ENCODE data around the gene SPATA20.

The SPATA20 gene

DNA sequence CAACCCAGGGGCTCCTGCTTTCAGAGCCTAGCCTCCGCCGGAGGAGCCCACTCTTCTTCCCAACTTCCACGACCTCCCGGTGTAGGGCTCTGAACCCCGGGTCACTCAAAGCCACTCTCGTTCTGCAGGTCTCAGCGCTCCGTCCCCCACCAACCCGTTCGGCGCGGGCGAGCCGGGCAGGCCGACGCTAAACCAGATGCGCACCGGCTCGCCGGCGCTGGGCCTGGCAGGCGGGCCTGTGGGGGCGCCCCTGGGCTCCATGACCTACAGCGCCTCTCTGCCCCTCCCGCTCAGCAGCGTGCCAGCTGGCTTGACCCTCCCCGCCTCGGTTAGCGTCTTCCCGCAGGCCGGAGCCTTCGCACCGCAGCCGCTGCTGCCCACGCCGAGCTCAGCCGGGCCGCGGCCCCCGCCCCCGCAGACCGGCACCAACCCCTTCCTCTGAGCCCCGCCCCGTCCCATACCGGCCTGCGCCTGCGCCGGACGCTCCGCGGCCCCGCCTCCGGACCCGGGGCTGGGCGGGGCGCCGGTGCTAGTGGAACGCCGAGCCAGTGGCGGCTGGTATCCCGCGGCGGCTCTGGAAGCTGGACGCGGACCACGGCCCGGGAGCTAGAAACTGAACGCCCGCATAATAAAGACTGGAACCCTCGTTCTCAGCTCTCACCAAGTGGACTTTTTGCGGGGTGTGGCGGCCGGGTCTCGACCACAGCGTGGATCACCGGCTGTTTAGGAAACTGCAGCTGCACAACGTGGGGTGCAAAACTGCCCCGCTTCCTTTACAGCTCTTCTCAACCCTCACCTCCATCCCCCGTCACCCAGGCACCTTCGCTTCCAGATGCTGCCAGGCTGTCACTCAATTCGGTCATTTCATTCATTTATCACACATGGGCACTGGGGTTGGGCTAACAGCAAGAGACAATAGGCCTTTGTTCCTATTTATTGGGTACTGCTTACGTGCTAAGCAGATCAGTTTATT is 5.0 kb upstream of the SPATA20 start:
- peak overlapping the region; percentile 60; the same call in 1 of the 2 replicates for H3K27ac ChIP-seq (ENCODE audit: low read depth, low read length)

DNA sequence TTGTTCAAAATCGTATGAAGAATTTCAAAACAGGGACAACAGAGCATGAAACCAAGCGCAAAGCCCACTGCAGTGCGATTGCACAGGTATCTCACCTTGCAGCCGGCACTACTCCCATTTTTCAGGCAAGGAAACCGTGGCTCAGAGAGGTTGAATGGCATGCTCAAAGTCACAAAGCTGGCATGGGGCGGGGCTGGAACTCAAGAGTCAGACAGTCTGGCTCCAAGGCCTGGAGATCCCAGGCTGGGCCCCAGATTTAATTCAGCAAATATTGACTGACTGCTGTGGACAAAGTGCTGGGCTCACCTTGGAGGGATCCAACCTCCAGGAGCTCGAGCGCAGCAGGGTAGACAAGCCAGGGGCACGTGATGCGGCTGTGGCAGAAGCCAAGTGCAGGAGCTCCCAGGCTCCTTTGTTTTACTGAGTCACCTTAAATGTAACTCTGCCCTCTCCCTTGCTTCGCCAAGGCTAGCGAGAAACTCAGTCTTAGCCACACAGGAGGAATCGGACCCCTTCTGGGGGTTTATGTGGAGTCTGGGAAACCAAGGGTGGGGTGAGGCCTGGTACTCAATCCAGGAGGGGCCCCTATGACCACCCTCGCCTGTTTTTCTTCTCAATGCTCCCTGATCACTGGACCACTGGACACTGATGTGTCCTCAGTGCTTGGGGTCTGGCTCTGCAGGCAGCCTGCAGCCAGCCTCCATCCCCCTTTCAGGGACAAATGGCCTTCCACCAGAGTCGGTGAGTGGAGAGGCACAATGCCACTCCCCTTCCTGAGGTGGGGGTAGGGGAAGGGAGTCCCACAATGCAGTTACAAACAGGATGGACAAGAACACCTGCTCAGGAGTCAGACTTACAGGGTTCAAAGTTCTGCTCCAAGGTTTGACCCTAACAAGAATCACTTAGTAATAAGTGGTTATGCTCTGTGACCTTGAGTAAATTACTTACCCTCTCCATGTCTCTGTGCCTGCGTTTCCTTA is 3.9 kb upstream of the SPATA20 start:
- Histone ChIP-seq H3K9ac (ENCODE audit: low read depth, low read length) (peak overlapping the region; percentile 62), H3K27me3 (ENCODE audit: insufficient read depth, low read length) (peaks cover 10% of the 10 kb centered on the region), H3K4me3 (ENCODE audit: low read length) (peak overlapping the region; percentile 85), H3K9me3 (ENCODE audit: insufficient read depth, low read depth, low read length) (no peaks in the 10 kb centered on the region), H3K36me3 (ENCODE audit: insufficient read depth, low read length) (no peaks in the 10 kb centered on the region), H3K27ac (ENCODE audit: low read depth, low read length) (no peak overlapping the region), H3K4me1 (ENCODE audit: insufficient read depth, low read length) (peaks cover 12% of the 10 kb centered on the region)
- WGBS: 86% methylated on average over 16 of the region's 16 CpGs

More for the DNA sequence above, 5.0 kb upstream of the SPATA20 start:
- Histone ChIP-seq H3K4me3 (ENCODE audit: low read length) (peak overlapping the region; percentile 85), H3K27me3 (ENCODE audit: insufficient read depth, low read length) (peaks cover 10% of the 10 kb centered on the region), H3K36me3 (ENCODE audit: insufficient read depth, low read length) (no peaks in the 10 kb centered on the region), H3K9me3 (ENCODE audit: insufficient read depth, low read depth, low read length) (no peaks in the 10 kb centered on the region), H3K4me1 (ENCODE audit: insufficient read depth, low read length) (peaks cover 7% of the 10 kb centered on the region; the same call in 1 of the 2 replicates), H3K9ac (ENCODE audit: low read depth, low read length) (peak overlapping the region; percentile 62)
- WGBS: 3% methylated on average over 82 of the region's 82 CpGs

DNA sequence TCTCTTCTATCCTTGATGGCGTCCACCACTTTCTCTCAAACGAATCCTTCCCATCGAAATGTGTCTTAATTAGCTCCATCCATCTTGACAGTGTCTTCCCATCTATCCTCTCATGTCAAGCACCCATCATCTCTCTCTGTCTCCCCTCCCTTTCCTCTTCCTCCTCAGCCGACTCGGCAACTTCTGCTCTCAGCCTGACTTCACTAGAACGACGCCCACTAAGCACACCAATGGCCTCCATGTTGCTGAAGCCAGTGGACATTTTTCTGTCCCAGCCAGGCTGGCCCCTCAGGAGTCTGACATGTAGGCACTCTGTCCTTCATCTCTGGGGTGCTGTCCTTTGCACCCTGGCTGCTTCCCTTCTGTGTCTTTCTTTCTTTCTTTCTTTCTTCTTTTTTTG is 2.5 kb upstream of the SPATA20 start:
- Histone ChIP-seq H3K36me3 (ENCODE audit: insufficient read depth, low read length) (no peaks in the 10 kb centered on the region), H3K27me3 (ENCODE audit: insufficient read depth, low read length) (peaks cover 10% of the 10 kb centered on the region), H3K9me3 (ENCODE audit: insufficient read depth, low read depth, low read length) (no peaks in the 10 kb centered on the region), H3K9ac (ENCODE audit: low read depth, low read length) (no peak overlapping the region), H3K4me1 (ENCODE audit: insufficient read depth, low read length) (peaks cover 12% of the 10 kb centered on the region), H3K27ac (ENCODE audit: low read depth, low read length) (no peak overlapping the region), H3K4me3 (ENCODE audit: low read length) (no peak overlapping the region)
- WGBS: 88% methylated on average over 7 of the region's 7 CpGs

DNA sequence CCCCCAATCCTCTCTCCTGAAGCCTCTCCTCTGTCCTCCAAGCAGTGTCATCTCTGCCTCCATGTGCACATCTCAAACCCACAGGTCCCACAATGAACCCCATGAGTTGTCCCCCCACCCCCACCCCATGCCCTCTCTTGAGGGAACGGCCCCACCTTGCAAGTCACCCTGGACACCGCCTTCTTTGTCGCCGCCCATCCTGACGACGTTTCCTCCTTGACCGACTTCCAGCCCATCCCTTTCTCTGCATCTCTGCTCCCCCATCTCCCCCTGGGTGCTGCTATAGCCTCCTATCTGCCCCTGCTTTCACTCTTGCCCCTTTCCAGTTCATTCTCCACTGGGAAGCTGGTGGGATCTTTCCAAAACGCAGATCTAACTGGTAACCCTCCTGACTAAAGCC is 1.7 kb upstream of the SPATA20 start:
- H3K4me3 ChIP-seq (ENCODE audit: low read length): no peak overlapping the region
- H3K9ac ChIP-seq (ENCODE audit: low read depth, low read length): no peak overlapping the region
- 72% methylated on average over 8 of the region's 8 CpGs for WGBS
- no peaks in the 10 kb centered on the region for H3K36me3 ChIP-seq (ENCODE audit: insufficient read depth, low read length)
- no peaks in the 10 kb centered on the region for H3K9me3 ChIP-seq (ENCODE audit: insufficient read depth, low read depth, low read length)
- H3K27ac ChIP-seq (ENCODE audit: low read depth, low read length): no peak overlapping the region
- H3K4me1 ChIP-seq (ENCODE audit: insufficient read depth, low read length): peaks cover 12% of the 10 kb centered on the region
- H3K27me3 ChIP-seq (ENCODE audit: insufficient read depth, low read length): peaks cover 10% of the 10 kb centered on the region

GRCh38 chr17:50546701-50547034 is 306 bp upstream of the SPATA20 start:
- Histone ChIP-seq H3K9ac (ENCODE audit: low read depth, low read length) (no peak overlapping the region), H3K9me3 (ENCODE audit: insufficient read depth, low read depth, low read length) (no peaks in the 10 kb centered on the region), H3K4me3 (ENCODE audit: low read length) (peak overlapping the region; percentile 65; the same call in 1 of the 2 replicates), H3K27ac (ENCODE audit: low read depth, low read length) (no peak overlapping the region), H3K27me3 (ENCODE audit: insufficient read depth, low read length) (peaks cover under 1% of the 10 kb centered on the region), H3K36me3 (ENCODE audit: insufficient read depth, low read length) (no peaks in the 10 kb centered on the region), H3K4me1 (ENCODE audit: insufficient read depth, low read length) (peaks cover 12% of the 10 kb centered on the region)
- 66% methylated on average over 4 of the region's 4 CpGs for WGBS

DNA sequence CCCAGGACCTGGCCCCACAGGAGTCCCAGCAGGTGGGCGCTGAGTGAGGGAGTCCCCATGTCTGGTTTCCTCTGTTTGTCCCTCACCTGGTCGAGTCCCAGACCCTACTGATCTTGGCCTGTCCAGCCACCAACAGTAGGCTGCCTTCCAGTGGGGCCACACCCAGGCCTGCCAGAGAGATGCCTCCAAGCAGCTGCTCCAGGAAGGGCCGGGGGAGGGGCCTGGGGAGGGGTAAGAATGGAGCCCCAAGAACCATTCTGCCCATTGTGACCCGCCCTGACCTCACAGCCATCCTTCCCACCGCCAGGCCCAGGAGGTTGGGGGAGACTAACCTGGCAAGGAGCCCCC is 736 bp downstream of the SPATA20 start:
- H3K36me3 ChIP-seq (ENCODE audit: insufficient read depth, low read length): no peaks in the 10 kb centered on the region
- no peak overlapping the region for H3K27ac ChIP-seq (ENCODE audit: low read depth, low read length)
- no peaks in the 10 kb centered on the region for H3K27me3 ChIP-seq (ENCODE audit: insufficient read depth, low read length)
- H3K4me3 ChIP-seq (ENCODE audit: low read length): peak overlapping the region; percentile 65
- 82% methylated on average over 4 of the region's 5 CpGs for WGBS
- H3K4me1 ChIP-seq (ENCODE audit: insufficient read depth, low read length): peaks cover 7% of the 10 kb centered on the region
- H3K9me3 ChIP-seq (ENCODE audit: insufficient read depth, low read depth, low read length): no peaks in the 10 kb centered on the region
- H3K9ac ChIP-seq (ENCODE audit: low read depth, low read length): peak overlapping the region; percentile 83; the same call in 1 of the 2 replicates

- H3K27ac ChIP-seq (ENCODE audit: low read depth, low read length): no peak overlapping the region
- 91% methylated on average over 18 of the region's 18 CpGs for WGBS
- no peaks in the 10 kb centered on the region for H3K9me3 ChIP-seq (ENCODE audit: insufficient read depth, low read depth, low read length)
- H3K4me1 ChIP-seq (ENCODE audit: insufficient read depth, low read length): peaks cover 5% of the 10 kb centered on the region
- H3K36me3 ChIP-seq (ENCODE audit: insufficient read depth, low read length): no peaks in the 10 kb centered on the region
- H3K9ac ChIP-seq (ENCODE audit: low read depth, low read length): no peak overlapping the region
- H3K4me3 ChIP-seq (ENCODE audit: low read length): no peak overlapping the region
- H3K27me3 ChIP-seq (ENCODE audit: insufficient read depth, low read length): no peaks in the 10 kb centered on the region
Observed at GRCh38 chr17:50548831-50549230, 1.9 kb downstream of the SPATA20 start.

DNA sequence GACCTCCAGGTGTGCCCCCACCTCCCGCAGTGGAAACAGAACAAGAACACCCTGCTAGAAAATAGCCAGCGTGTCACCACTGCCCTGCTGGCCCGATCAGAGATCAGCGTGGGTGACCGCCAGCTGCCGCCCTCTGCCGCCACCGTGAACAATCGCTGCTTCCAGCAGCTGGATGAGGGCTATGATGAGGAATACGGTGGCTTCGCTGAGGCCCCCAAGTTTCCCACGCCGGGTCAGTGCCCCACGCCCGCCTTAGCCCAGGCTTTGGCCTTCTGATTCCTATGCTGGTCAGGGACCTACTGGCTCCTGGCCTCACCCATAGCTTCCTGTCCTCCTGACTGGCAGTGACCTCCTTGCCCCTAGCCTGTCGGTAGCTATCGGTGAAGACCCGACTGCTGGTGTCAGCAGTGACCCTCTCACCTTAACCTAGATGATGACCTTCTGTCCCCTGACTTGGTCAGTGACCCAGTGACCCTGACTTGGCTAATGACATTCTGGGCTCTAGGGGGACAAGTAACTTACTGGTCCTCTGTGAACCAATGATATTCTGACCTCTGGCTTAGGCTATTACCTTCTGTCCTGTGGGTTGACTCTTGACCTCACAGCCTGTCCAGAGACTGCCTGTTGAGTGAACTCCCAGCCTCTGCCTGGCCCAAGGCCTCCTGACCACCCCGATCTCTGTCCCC is 2.4 kb downstream of the SPATA20 start:
- H3K27ac ChIP-seq (ENCODE audit: low read depth, low read length): no peak overlapping the region
- H3K9ac ChIP-seq (ENCODE audit: low read depth, low read length): no peak overlapping the region
- 93% methylated on average over 19 of the region's 19 CpGs for WGBS
- H3K27me3 ChIP-seq (ENCODE audit: insufficient read depth, low read length): no peaks in the 10 kb centered on the region
- no peak overlapping the region for H3K4me3 ChIP-seq (ENCODE audit: low read length)
- H3K9me3 ChIP-seq (ENCODE audit: insufficient read depth, low read depth, low read length): no peaks in the 10 kb centered on the region
- H3K4me1 ChIP-seq (ENCODE audit: insufficient read depth, low read length): peaks cover 5% of the 10 kb centered on the region
- H3K36me3 ChIP-seq (ENCODE audit: insufficient read depth, low read length): no peaks in the 10 kb centered on the region

- H3K4me1 ChIP-seq (ENCODE audit: insufficient read depth, low read length): peaks cover 5% of the 10 kb centered on the region
- 92% methylated on average over 11 of the region's 11 CpGs for WGBS
- H3K36me3 ChIP-seq (ENCODE audit: insufficient read depth, low read length): no peaks in the 10 kb centered on the region
- no peak overlapping the region for H3K4me3 ChIP-seq (ENCODE audit: low read length)
- H3K27ac ChIP-seq (ENCODE audit: low read depth, low read length): no peak overlapping the region
- no peaks in the 10 kb centered on the region for H3K9me3 ChIP-seq (ENCODE audit: insufficient read depth, low read depth, low read length)
- no peaks in the 10 kb centered on the region for H3K27me3 ChIP-seq (ENCODE audit: insufficient read depth, low read length)
- H3K9ac ChIP-seq (ENCODE audit: low read depth, low read length): no peak overlapping the region
Observed at GRCh38 chr17:50549969-50550368, 3.0 kb downstream of the SPATA20 start.

DNA sequence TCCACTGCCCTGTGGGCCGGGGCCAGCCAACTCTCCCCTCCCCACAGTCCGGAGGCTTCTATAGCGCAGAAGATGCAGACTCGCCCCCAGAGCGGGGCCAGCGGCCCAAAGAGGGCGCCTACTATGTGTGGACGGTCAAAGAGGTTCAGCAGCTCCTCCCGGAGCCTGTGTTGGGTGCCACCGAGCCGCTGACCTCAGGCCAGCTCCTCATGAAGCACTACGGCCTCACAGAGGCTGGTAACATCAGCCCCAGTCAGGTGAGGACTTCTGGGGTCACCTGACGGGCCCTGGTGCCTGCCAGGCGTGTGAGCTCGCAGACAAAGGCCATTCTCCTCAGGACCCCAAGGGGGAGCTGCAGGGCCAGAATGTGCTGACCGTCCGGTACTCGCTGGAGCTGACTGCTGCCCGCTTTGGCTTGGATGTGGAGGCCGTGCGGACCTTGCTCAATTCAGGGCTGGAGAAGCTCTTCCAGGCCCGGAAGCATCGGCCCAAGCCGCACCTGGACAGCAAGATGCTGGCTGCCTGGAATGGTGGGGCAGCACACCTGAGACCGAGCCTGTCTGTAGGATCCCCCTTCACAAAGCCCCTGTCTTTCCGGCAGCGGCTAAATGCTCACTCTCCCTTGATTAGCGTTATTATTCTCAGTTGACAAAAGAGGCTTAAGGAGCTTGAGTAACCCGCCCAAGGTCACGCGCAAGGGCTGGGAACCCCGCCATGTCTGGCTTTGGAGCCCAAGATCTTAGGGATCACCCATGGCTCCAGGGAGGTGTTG is 3.9 kb downstream of the SPATA20 start:
- no peak overlapping the region for H3K27ac ChIP-seq (ENCODE audit: low read depth, low read length)
- no peak overlapping the region for H3K4me3 ChIP-seq (ENCODE audit: low read length)
- no peak overlapping the region for H3K9ac ChIP-seq (ENCODE audit: low read depth, low read length)
- WGBS: 54% methylated on average over 32 of the region's 32 CpGs
- H3K4me1 ChIP-seq (ENCODE audit: insufficient read depth, low read length): peaks cover 5% of the 10 kb centered on the region
- H3K27me3 ChIP-seq (ENCODE audit: insufficient read depth, low read length): no peaks in the 10 kb centered on the region
- H3K9me3 ChIP-seq (ENCODE audit: insufficient read depth, low read depth, low read length): no peaks in the 10 kb centered on the region
- H3K36me3 ChIP-seq (ENCODE audit: insufficient read depth, low read length): no peaks in the 10 kb centered on the region

Data from HUES64 (cell line).